ENCODE measurements around the gene WDR93. TPM values are rescaled to one million over a fixed set of nuclear protein-coding genes. Genes with fewer than 3 reads are reported as not detected.
A peak's percentile ranks its signal among the peaks of the same experiment; 100 is the strongest.

Gene WDR93
- total and polyA plus RNA-seq, 12 donors: 0.09 to 0.15 (median 0.15) TPM; not detected in 9

GRCh38 chr15:89761929-89762328, 71.3 kb downstream of the WDR93 start:
- intact Hi-C loops (cut with DNase I): loop anchor here (2.0 to 10.0 kb wide), 9 partner anchors 57 to 323 kb away; no protein-coding TSS in a partner anchor
- H3K36me3 ChIP-seq: no peaks in the 10 kb centered on the region
- H3K27me3 ChIP-seq: no peaks in the 10 kb centered on the region
- TF ChIP-seq CTCF (IDR thresholded peaks at IDR 0.05): no peak
- ATAC-seq: no peak
- H3K27ac ChIP-seq: no peak overlapping the region
- 87 to 89% methylated on average over 5 of the region's 5 CpGs for WGBS, 2 donors
- H3K4me3 ChIP-seq: no peak overlapping the region
- peaks cover 0 to 11% (median 2%) of the 10 kb centered on the region in 9 donors for H3K4me1 ChIP-seq
- no peak for DNase-seq
- H3K9me3 ChIP-seq: no peaks in the 10 kb centered on the region

GRCh38 chr15:89765694-89766093, 75.1 kb downstream of the WDR93 start:
- WGBS, 2 donors: 45 to 93% methylated on average over 1 of the region's 1 CpG
- Histone ChIP-seq H3K36me3 (no peaks in the 10 kb centered on the region), H3K27me3 (no peaks in the 10 kb centered on the region), H3K4me1 (peaks cover 0 to 16% (median 7%) of the 10 kb centered on the region in 9 donors), H3K9me3 (no peaks in the 10 kb centered on the region), H3K4me3 (no peak overlapping the region), H3K27ac (no peak overlapping the region)
- intact Hi-C loops (cut with DNase I): loop anchor here in 5 of 10 donors (10.0 kb wide), 4 partner anchors 61 to 319 kb away; no protein-coding TSS in a partner anchor
- ATAC-seq (no peak), DNase-seq (no peak)
- no peak for TF ChIP-seq CTCF (IDR thresholded peaks at IDR 0.05)

GRCh38 chr15:89766357-89767311, 76.0 kb downstream of the WDR93 start:
- Histone ChIP-seq H3K27ac (peak overlapping the region in 5 of 10 donors; percentile 9 to 60 (median 36)), H3K9me3 (no peaks in the 10 kb centered on the region), H3K4me1 (peaks cover 0 to 16% (median 7%) of the 10 kb centered on the region in 9 donors), H3K27me3 (no peaks in the 10 kb centered on the region), H3K4me3 (no peak overlapping the region), H3K36me3 (no peaks in the 10 kb centered on the region)
- ATAC-seq (peak; percentile 22 to 90 (median 68)), DNase-seq (peak; percentile 46 to 51)
- 79 to 89% methylated on average over 16 of the region's 16 CpGs for WGBS, 2 donors
- no peak for TF ChIP-seq CTCF (IDR thresholded peaks at IDR 0.05)
- intact Hi-C loops (cut with DNase I): loop anchor here in 5 of 10 donors (10.0 kb wide), 4 partner anchors 62 to 318 kb away; no protein-coding TSS in a partner anchor

GRCh38 chr15:89767411-89767915, 76.9 kb downstream of the WDR93 start:
- 72 to 74% methylated on average over 8 of the region's 8 CpGs for WGBS, 2 donors
- TF ChIP-seq CTCF (IDR thresholded peaks at IDR 0.05): no peak
- ATAC-seq (peak in 5 of 8 donors; percentile 5 to 39 (median 15)), DNase-seq (no peak)
- H3K36me3 ChIP-seq: no peaks in the 10 kb centered on the region
- H3K4me3 ChIP-seq: no peak overlapping the region
- H3K4me1 ChIP-seq: peaks cover 0 to 16% (median 7%) of the 10 kb centered on the region in 9 donors
- H3K27me3 ChIP-seq: no peaks in the 10 kb centered on the region
- intact Hi-C loops (cut with DNase I): loop anchor here in 5 of 10 donors (10.0 kb wide), 4 partner anchors 63 to 317 kb away; no protein-coding TSS in a partner anchor
- no peaks in the 10 kb centered on the region for H3K9me3 ChIP-seq
- peak overlapping the region in 2 of 10 donors; percentile 9 to 53 for H3K27ac ChIP-seq

All from heart right ventricle (tissue), 16 donors.